Measurements from ENCODE around the gene PPFIBP2.

- TF ChIP-seq POLR2A (IDR thresholded peaks at IDR 0.05) (no peak), CTCF (IDR thresholded peaks at IDR 0.05) (peak; percentile 82 to 93 (median 90)), EP300 (IDR thresholded peaks at IDR 0.05) (no peak)
Observed at GRCh38 chr11:7665473-7666291, 151.9 kb downstream of the PPFIBP2 start.
